Mesothelial cell of epicardium (in vitro differentiated cells): Measurements from ENCODE around the gene STOML1. TPM values are rescaled to one million over a fixed set of nuclear protein-coding genes. Genes with fewer than 3 reads are reported as not detected.

Experiments
- DNase-seq, 2 experiments: peaks; one replicate each; pipeline ENCODE4 v3.0.0; 2021; ENCODE audit warnings: low spot score in 2 of 2; ENCODE audit not compliant: unreplicated experiment in 2 of 2
- H3K27ac Mint-ChIP-seq: 2 replicates; pipeline ENCODE4 v1.8.0; 2021; ENCODE audit warnings: mixed read lengths
- H3K27me3 Mint-ChIP-seq: 2 replicates; pipeline ENCODE4 v1.8.0; 2021; ENCODE audit warnings: low read depth, mixed read lengths
- H3K36me3 Mint-ChIP-seq: 2 replicates; pipeline ENCODE4 v1.8.0; 2021; ENCODE audit warnings: mixed read lengths
- H3K4me1 Mint-ChIP-seq: 2 replicates; pipeline ENCODE4 v1.8.0; 2021; ENCODE audit warnings: mixed read lengths
- H3K4me3 Mint-ChIP-seq: 2 replicates; pipeline ENCODE4 v1.8.0; 2021; ENCODE audit warnings: mild to moderate bottlenecking, moderate library complexity, mixed read lengths
- H3K9me3 Mint-ChIP-seq: 2 replicates; pipeline ENCODE4 v1.8.0; 2021; ENCODE audit warnings: mixed read lengths
- total RNA-seq: library from RNA; stranded (reverse); gene quantifications from 3 replicates; pipeline ENCODE4 v1.2.1, GENCODE V29; 2021
- TF ChIP-seq, protein P1 (sequence below): fragments of 200-600 bp; sonication (generic); IDR thresholded peaks from one replicate; pipeline ENCODE4 v1.5.0; 2021; ENCODE audit warnings: antibody characterized with exemption; ENCODE audit not compliant: unreplicated experiment

Gene STOML1
- total RNA-seq, 1 donor from 2014 or later = 11.9 TPM

DNA sequence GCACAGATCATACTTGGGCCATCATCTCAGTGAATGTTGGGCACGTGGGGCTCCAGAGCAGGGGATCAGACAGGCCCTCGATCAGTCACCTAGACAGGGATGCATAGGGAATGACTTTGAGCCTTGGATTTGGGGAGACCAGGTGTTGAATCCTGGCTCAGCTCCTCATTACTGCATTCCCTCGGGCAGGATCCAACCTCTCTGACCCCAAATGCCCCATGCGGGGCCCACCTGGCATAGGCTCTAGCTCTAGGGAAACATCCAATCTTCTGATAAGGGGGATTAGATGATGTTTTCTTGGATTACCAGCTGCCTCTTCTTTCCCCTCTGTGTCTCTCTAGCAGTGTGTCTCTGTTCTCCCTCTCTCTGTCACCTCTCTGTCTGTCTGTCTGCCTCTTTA lies 43.1 kb downstream of the STOML1 start:
- H3K4me1 Mint-ChIP-seq = peaks cover 26% of the 10 kb centered on the region
- no peak overlapping the region for H3K27ac Mint-ChIP-seq
- H3K27me3 Mint-ChIP-seq = no peaks in the 10 kb centered on the region
- H3K9me3 Mint-ChIP-seq = no peaks in the 10 kb centered on the region
- DNase-seq = no peak
- H3K4me3 Mint-ChIP-seq = no peak overlapping the region
- peaks cover 12% of the 10 kb centered on the region for H3K36me3 Mint-ChIP-seq
- TF ChIP-seq, protein P1, sequence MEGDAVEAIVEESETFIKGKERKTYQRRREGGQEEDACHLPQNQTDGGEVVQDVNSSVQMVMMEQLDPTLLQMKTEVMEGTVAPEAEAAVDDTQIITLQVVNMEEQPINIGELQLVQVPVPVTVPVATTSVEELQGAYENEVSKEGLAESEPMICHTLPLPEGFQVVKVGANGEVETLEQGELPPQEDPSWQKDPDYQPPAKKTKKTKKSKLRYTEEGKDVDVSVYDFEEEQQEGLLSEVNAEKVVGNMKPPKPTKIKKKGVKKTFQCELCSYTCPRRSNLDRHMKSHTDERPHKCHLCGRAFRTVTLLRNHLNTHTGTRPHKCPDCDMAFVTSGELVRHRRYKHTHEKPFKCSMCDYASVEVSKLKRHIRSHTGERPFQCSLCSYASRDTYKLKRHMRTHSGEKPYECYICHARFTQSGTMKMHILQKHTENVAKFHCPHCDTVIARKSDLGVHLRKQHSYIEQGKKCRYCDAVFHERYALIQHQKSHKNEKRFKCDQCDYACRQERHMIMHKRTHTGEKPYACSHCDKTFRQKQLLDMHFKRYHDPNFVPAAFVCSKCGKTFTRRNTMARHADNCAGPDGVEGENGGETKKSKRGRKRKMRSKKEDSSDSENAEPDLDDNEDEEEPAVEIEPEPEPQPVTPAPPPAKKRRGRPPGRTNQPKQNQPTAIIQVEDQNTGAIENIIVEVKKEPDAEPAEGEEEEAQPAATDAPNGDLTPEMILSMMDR = no peak

DNA sequence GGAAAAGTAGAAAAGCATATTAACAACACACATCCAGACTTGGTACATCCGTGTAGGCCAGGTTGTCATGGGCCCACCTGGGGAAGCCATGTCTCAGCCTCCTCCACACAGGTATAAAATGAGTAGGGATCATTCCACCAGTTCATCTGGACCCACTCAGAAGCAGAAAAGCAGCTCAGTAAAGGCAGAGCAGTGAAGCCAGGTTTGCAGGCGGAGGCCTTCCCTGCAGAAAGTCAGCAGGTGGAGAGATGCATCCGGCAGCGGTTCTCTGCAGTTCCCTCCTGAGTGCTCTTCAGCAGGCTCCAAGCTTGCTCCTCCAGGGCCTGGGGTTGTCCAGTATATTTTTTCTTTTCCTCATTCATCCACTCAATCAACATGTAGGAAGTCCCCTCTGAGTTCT lies 43.7 kb downstream of the STOML1 start:
- Mint-ChIP-seq H3K36me3 (peaks cover 12% of the 10 kb centered on the region), H3K27ac (no peak overlapping the region), H3K4me1 (peaks cover 32% of the 10 kb centered on the region), H3K27me3 (no peaks in the 10 kb centered on the region), H3K4me3 (no peak overlapping the region), H3K9me3 (no peaks in the 10 kb centered on the region)
- DNase-seq = no peak
- TF ChIP-seq, protein P1 = no peak

DNA sequence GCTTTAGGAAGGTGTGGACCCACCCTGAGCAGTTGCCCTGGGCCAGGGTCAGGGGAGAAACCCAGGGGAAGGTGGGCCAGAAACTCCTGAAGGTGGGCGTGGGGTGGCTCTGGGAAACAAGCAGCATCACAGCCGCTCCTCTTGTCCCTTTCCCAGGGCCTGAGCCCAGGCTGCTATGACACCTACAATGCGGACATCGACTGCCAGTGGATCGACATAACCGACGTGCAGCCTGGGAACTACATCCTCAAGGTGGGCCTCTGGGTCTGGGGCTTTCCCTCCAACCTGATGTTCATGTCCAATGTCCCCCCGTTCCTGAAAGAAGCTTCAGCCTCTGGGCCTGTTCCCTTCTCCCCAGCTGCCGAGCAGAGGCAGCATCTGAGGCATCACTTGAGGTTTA lies 44.4 kb downstream of the STOML1 start:
- TF ChIP-seq, protein P1 = no peak
- H3K36me3 Mint-ChIP-seq = peaks cover 12% of the 10 kb centered on the region
- no peak overlapping the region for H3K27ac Mint-ChIP-seq
- H3K27me3 Mint-ChIP-seq = no peaks in the 10 kb centered on the region
- H3K4me3 Mint-ChIP-seq = no peak overlapping the region
- DNase-seq = no peak
- H3K4me1 Mint-ChIP-seq = peaks cover 37% of the 10 kb centered on the region
- no peaks in the 10 kb centered on the region for H3K9me3 Mint-ChIP-seq

DNA sequence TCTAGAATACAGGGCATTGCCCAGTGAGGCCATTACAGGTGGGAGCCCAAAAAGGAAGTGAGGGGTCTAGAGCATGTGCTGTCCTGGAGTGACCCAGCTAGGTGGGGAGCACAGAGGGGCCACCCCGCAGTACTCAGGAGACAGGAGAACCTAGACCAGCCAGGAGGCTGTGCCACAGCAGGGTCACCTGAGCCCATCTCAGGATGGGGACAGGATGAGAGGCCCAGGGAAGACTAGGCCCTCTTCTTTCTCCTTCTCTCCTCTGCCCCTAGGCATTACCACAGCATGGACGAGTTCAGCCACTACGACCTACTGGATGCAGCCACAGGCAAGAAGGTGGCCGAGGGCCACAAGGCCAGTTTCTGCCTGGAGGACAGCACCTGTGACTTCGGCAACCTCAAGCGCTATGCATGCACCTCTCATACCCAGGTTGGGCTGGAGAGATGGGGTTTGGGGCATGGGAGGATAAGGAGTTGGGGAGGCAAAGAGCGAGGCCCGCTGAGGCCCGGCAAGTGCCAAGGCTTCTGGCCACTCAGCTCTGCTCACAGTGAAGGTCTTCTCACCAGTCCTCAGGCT lies 45.2 kb downstream of the STOML1 start:
- H3K27me3 Mint-ChIP-seq = no peaks in the 10 kb centered on the region
- no peak overlapping the region for H3K4me3 Mint-ChIP-seq
- H3K4me1 Mint-ChIP-seq = peaks cover 37% of the 10 kb centered on the region
- TF ChIP-seq, protein P1 = no peak
- DNase-seq = no peak
- no peaks in the 10 kb centered on the region for H3K9me3 Mint-ChIP-seq
- H3K27ac Mint-ChIP-seq = no peak overlapping the region
- peaks cover 12% of the 10 kb centered on the region for H3K36me3 Mint-ChIP-seq

DNA sequence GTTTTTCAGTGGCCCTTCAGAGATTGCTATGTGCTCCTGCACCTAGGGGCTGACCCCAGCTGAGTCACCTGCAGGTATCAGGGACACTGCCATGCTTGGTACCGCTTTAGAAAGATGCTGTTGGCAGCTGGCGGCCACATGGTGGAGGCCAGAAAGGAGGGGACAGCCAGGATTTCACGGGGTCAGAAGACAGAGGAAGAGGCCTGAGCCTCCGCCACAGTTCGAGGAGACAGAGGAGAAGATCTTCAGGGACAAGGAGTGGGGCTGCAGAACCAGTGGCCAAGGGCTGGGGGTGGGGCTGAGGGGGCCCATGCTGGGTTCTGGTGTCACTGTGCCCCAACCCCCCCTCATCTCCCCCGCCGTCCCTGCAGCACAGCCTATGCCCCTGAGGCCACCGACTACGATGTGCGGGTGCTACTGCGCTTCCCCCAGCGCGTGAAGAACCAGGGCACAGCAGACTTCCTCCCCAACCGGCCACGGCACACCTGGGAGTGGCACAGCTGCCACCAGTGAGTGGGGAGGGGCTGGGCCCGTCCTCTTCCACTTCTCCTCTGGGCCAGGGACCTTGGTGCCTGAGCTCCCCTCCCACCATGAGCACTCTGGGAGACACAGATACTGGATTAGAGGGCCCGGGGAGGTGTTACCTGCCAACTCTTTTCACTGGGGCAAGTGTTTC lies 45.9 kb downstream of the STOML1 start:
- peaks cover 40% of the 10 kb centered on the region for H3K4me1 Mint-ChIP-seq
- no peaks in the 10 kb centered on the region for H3K9me3 Mint-ChIP-seq
- no peaks in the 10 kb centered on the region for H3K27me3 Mint-ChIP-seq
- H3K27ac Mint-ChIP-seq = peak overlapping the region; percentile 21
- TF ChIP-seq, protein P1 = no peak
- H3K4me3 Mint-ChIP-seq = no peak overlapping the region
- no peak for DNase-seq
- peaks cover 12% of the 10 kb centered on the region for H3K36me3 Mint-ChIP-seq

DNA sequence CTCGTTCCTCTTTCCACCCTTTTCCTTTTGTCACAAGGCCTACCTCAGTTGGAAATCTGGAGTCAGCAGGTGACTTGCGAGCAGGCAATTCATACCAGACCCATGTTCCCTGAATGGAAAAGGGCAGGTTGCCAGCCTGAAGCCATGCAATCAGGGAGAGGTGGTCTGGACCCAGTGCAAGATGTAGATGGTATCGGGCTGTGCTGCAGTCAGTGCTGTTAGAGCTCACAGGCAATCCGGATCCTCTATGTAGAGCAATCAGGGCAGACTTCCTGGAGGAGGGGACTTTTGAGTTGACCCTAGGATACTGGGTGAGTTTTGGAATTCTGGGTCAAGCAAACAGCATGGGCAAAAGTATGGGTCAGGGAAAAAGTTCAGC lies 47.0 kb downstream of the STOML1 start:
- H3K27me3 Mint-ChIP-seq = no peaks in the 10 kb centered on the region
- no peak for DNase-seq
- peaks cover 12% of the 10 kb centered on the region for H3K36me3 Mint-ChIP-seq
- H3K9me3 Mint-ChIP-seq = no peaks in the 10 kb centered on the region
- H3K4me1 Mint-ChIP-seq = peaks cover 49% of the 10 kb centered on the region
- peak overlapping the region; percentile 15 for H3K27ac Mint-ChIP-seq
- TF ChIP-seq, protein P1 = no peak
- H3K4me3 Mint-ChIP-seq = no peak overlapping the region
